BE2C (cell line): ENCODE data around the gene TSHZ1.

ENCODE experiments used
- DNase-seq: peaks from one replicate; pipeline ENCODE4 v3.0.0-alpha.2; 2020
- H3K27me3 ChIP-seq: fragments of 250-450 bp; sonication (Bioruptor Pico); 2 replicates; pipeline ENCODE4 v1.5.1; 2020; ENCODE audit warnings: mild to moderate bottlenecking
- H3K36me3 ChIP-seq: fragments of 250-450 bp; sonication (Bioruptor Pico); 2 replicates; pipeline ENCODE4 v1.5.1; 2020; ENCODE audit warnings: mild to moderate bottlenecking
- H3K4me1 ChIP-seq: fragments of 250-450 bp; sonication (Bioruptor Pico); 2 replicates; pipeline ENCODE4 v1.5.1; 2020
- H3K4me3 ChIP-seq: 2 replicates; pipeline ENCODE4 v1.5.1; 2011; ENCODE audit warnings: low read depth, low read length
- H3K9me3 ChIP-seq: fragments of 250-450 bp; sonication (Bioruptor Pico); 2 replicates; pipeline ENCODE4 v1.5.1; 2020
- TF ChIP-seq, protein P1 (sequence below): IDR thresholded peaks from 2 replicates; pipeline ENCODE4 v1.5.1; 2012; ENCODE audit warnings: mild to moderate bottlenecking, low read depth, low read length

The TSHZ1 gene

DNA sequence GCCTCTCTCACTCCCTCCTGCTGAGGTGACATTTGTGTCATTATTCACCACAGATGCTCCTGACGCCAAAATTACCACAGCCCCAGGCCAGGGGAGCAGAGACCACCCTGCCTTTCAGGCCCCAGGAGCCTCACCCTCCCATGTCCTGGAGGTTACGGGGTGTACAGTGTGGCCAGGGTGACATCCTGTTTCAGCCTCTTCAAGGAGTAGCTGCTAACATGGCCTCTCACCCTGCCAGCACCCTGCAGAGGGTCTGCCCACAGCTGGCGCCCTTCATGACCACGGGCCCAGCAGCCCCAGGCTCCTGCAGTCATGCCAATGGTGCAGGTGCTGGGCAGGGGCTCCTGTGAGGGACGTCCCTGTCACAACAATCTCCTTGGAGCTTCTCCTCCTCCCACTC lies 124.3 kb downstream of the TSHZ1 start:
- Histone ChIP-seq H3K27me3 (no peaks in the 10 kb centered on the region), H3K4me3 (no peak overlapping the region), H3K4me1 (no peaks in the 10 kb centered on the region), H3K36me3 (no peaks in the 10 kb centered on the region), H3K9me3 (no peaks in the 10 kb centered on the region)
- DNase-seq = no peak
- TF ChIP-seq, protein P1, sequence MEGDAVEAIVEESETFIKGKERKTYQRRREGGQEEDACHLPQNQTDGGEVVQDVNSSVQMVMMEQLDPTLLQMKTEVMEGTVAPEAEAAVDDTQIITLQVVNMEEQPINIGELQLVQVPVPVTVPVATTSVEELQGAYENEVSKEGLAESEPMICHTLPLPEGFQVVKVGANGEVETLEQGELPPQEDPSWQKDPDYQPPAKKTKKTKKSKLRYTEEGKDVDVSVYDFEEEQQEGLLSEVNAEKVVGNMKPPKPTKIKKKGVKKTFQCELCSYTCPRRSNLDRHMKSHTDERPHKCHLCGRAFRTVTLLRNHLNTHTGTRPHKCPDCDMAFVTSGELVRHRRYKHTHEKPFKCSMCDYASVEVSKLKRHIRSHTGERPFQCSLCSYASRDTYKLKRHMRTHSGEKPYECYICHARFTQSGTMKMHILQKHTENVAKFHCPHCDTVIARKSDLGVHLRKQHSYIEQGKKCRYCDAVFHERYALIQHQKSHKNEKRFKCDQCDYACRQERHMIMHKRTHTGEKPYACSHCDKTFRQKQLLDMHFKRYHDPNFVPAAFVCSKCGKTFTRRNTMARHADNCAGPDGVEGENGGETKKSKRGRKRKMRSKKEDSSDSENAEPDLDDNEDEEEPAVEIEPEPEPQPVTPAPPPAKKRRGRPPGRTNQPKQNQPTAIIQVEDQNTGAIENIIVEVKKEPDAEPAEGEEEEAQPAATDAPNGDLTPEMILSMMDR = no peak

DNA sequence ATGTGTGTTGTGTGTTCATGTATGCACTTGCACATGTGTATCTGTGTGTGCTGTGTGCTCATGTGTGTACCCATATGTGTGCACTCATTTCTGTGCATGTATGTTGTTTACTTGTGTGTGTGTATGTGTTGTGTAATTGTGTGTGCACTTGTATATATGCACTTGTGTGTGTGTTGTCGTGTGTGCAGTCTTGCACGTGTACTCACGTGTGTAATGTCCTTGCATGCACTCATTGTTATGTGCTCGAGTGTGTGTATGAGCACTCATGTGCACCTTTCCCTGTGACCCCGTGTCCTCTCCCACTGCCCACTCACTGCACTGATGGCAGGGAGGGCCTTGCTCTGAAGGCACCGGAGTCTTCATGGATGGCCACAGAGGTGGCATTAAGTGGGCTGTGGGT lies 124.9 kb downstream of the TSHZ1 start:
- no peaks in the 10 kb centered on the region for H3K27me3 ChIP-seq
- H3K4me1 ChIP-seq = no peaks in the 10 kb centered on the region
- no peak overlapping the region for H3K4me3 ChIP-seq
- H3K9me3 ChIP-seq = no peaks in the 10 kb centered on the region
- no peaks in the 10 kb centered on the region for H3K36me3 ChIP-seq
- DNase-seq = no peak
- TF ChIP-seq, protein P1 = no peak

DNA sequence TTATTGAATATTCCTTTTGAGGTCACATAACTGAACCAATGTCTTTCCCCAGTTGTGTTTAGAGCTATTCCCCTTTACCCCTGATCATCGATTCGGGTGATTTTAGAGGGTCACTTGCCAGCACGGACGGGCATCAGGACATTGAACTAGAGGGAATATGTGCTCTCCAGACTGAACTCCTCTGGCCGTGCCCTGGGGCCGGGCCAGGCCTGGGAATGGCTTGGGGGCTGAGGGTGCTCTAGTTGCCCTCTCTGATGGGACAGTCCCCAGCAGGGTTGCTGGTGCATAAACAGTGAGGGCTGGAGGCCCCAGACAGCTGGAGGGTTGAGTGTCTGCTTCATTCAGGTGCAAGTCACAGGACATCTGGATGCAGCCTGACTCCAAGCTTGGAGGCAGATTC lies 126.2 kb downstream of the TSHZ1 start:
- DNase-seq = no peak
- TF ChIP-seq, protein P1 = no peak
- Histone ChIP-seq H3K36me3 (no peaks in the 10 kb centered on the region), H3K9me3 (no peaks in the 10 kb centered on the region), H3K27me3 (no peaks in the 10 kb centered on the region), H3K4me1 (no peaks in the 10 kb centered on the region), H3K4me3 (no peak overlapping the region)

DNA sequence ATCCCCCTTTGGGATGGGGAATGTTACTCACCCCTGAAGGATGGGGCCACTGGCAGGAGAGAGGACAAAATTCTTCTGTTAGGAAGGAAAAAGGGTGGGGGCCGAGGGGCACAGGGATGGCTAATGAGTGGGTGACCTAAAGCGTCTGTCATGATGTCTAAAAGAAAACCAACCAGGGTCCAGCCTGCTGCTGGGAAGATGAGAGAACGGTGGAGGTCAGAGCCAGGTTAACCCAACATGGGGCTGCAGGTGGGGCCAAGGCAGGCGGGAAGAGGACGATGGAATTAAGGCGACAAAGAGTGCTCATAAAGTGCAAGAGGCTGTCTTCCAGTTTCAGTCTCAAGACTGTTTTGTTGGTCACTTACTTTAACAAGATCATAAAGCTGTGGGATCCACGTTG lies 126.8 kb downstream of the TSHZ1 start:
- Histone ChIP-seq H3K36me3 (no peaks in the 10 kb centered on the region), H3K9me3 (no peaks in the 10 kb centered on the region), H3K4me1 (no peaks in the 10 kb centered on the region), H3K4me3 (no peak overlapping the region), H3K27me3 (no peaks in the 10 kb centered on the region)
- TF ChIP-seq, protein P1 = no peak
- no peak for DNase-seq

DNA sequence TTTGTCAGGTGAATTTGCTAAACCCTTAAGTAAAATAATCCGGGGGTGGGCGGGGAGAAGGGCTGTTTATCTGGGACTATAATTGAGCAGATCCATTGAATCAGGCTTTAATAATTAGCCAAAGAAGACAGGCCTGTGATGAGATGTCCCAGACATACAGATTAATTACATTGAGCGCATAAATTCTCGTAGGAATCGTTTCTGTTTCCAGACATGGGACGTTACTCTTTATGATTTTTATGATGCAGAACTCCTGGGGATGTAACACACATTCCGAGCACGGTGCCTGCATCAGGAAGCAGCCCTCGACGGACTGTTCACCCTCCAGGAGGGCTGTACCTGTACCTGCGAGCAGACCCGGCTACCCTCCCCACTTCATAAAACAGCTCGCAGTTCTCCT lies 128.0 kb downstream of the TSHZ1 start:
- Histone ChIP-seq H3K4me1 (no peaks in the 10 kb centered on the region), H3K27me3 (no peaks in the 10 kb centered on the region), H3K4me3 (no peak overlapping the region), H3K36me3 (no peaks in the 10 kb centered on the region), H3K9me3 (no peaks in the 10 kb centered on the region)
- DNase-seq = no peak
- TF ChIP-seq, protein P1 = no peak
